ELR (cell line): Measurements from ENCODE around the gene MEF2A.

ENCODE experiments used
- DNase-seq: peaks from one replicate; pipeline ENCODE4 v3.0.0-alpha.2; 2015; ENCODE audit warnings: low read depth

MEF2A gene

GRCh38 chr15:99706557-99707303, 140.9 kb downstream of the MEF2A start:
- DNase-seq = peak; percentile 27

- peak; percentile 84 for DNase-seq
Measured at GRCh38 chr15:99707473-99708270, 141.9 kb downstream of the MEF2A start.

- DNase-seq = peak; percentile 93
Measured at GRCh38 chr15:99708563-99708962, 142.8 kb downstream of the MEF2A start.

- no peak for DNase-seq
Measured at GRCh38 chr15:99709243-99709986, 143.6 kb downstream of the MEF2A start.

- DNase-seq = no peak
Measured at GRCh38 chr15:99711625-99712024, 145.8 kb downstream of the MEF2A start.

GRCh38 chr15:99712415-99712814, 146.6 kb downstream of the MEF2A start:
- DNase-seq = no peak

GRCh38 chr15:99716540-99717095, 150.8 kb downstream of the MEF2A start:
- no peak for DNase-seq

GRCh38 chr15:99717161-99718009, 151.6 kb downstream of the MEF2A start:
- no peak for DNase-seq

GRCh38 chr15:99718421-99718820, 152.6 kb downstream of the MEF2A start:
- DNase-seq = no peak

GRCh38 chr15:99719096-99719541, 153.3 kb downstream of the MEF2A start:
- peak; percentile 58 for DNase-seq

GRCh38 chr15:99720533-99720932, 154.7 kb downstream of the MEF2A start:
- no peak for DNase-seq

- DNase-seq = no peak
Measured at GRCh38 chr15:99721104-99721778, 155.5 kb downstream of the MEF2A start.

- DNase-seq = no peak
Measured at GRCh38 chr15:99721896-99722295, 156.1 kb downstream of the MEF2A start.

GRCh38 chr15:99722406-99722805, 156.6 kb downstream of the MEF2A start:
- no peak for DNase-seq

GRCh38 chr15:99726333-99726732, 160.5 kb downstream of the MEF2A start:
- no peak for DNase-seq

GRCh38 chr15:99727330-99727729, 161.5 kb downstream of the MEF2A start:
- DNase-seq = no peak

GRCh38 chr15:99727733-99728132, 161.9 kb downstream of the MEF2A start:
- no peak for DNase-seq

GRCh38 chr15:99728916-99729315, 163.1 kb downstream of the MEF2A start:
- no peak for DNase-seq

- no peak for DNase-seq
Measured at GRCh38 chr15:99729327-99729726, 163.5 kb downstream of the MEF2A start.

GRCh38 chr15:99729920-99730319, 164.1 kb downstream of the MEF2A start:
- DNase-seq = peak; percentile 47
